HL-60/S4 treated with phorbol 12-myristate 13-acetate at 8.2 ng/mL for 4 days and 3 days (cell line): Measurements from ENCODE around the gene TUT1.
"Not testable (repeated sequence)": the region's sequence is repeated elsewhere in the genome, so short reads cannot be mapped to it uniquely, and the experiment has no call there.

Experiments
- in situ Hi-C: fragments of 300-500 bp; cut with MboI; formaldehyde crosslinking; loops from 2 replicates; pipeline ENCODE4 v1.15.0; 2022; ENCODE audit warnings: low sequenced_read_pairs

TUT1 gene

GRCh38 chr11:62578541-62578940 lies 12.8 kb downstream of the TUT1 start:
- in situ Hi-C loops: no loop called here

- in situ Hi-C loops: no loop called here
Measured at GRCh38 chr11:62577046-62577714, 14.1 kb downstream of the TUT1 start.

GRCh38 chr11:62575837-62576236 lies 15.5 kb downstream of the TUT1 start:
- in situ Hi-C loops: no loop called here

DNA sequence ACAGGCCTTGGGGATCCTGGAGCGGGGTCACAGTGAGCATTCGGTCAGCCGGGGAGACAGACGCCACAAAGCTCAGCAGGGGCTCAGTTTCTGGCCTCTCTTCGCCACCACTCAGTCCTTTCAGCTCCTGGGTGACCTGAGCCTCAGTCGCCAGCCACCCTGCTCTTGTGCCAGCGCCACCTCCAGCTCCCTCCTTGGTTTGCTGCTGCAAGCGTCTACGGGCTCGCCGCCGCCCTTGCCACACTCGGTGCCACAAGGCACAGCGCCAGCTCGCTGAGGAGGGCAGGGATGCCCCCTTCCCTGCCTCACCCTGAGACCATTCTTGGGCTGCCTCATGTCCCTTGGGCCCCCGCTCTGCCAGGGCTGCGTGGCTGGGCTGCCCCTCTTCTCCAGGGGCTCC lies 16.2 kb downstream of the TUT1 start:
- in situ Hi-C loops: no loop called here

- in situ Hi-C loops: no loop called here
Measured at GRCh38 chr11:62574363-62575071, 16.8 kb downstream of the TUT1 start.

DNA sequence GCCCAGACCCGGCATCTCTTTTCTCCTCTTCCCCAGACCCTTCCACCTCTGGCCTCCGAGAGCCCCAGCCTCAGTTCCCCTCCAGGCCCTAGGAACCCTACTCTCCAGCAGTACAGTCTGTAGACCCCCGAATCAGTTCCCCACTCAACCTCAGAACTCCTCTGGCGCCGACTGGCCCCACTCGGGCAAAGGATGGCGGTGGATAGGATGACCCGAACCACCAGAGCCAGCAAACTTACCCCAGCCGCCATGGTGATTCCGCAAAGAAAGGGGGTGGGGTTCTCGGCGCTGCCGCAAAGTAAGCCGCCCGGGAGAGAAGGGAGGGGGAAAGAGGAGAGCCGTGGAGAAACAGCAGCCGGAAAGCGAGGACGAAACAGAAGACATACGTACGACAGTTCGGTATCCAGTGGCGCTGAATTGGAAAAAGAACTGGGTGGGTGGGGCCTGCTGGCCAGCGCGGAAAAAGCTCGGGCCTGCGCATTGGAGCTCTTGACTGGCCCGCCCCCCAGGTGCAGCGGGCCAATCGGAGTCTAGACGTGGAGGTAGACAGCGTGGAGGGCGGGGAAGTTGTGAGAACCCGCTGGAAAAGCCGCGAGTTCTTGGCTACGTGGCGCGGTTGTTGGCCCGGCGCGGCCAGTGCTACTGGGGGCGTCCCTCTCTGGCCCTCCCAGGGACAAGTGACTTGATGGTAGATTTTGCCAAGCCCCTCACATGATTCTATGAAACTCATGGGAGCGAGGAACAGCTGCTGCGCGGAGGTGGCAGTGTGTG lies 17.5 kb downstream of the TUT1 start, which contains the start of gene EEF1G:
EEF1G (minus strand) TSS at position 300 of the 771 bp plus-strand sequence; CDS start at position 251, 49 bp downstream.
- in situ Hi-C loops: no loop called here

DNA sequence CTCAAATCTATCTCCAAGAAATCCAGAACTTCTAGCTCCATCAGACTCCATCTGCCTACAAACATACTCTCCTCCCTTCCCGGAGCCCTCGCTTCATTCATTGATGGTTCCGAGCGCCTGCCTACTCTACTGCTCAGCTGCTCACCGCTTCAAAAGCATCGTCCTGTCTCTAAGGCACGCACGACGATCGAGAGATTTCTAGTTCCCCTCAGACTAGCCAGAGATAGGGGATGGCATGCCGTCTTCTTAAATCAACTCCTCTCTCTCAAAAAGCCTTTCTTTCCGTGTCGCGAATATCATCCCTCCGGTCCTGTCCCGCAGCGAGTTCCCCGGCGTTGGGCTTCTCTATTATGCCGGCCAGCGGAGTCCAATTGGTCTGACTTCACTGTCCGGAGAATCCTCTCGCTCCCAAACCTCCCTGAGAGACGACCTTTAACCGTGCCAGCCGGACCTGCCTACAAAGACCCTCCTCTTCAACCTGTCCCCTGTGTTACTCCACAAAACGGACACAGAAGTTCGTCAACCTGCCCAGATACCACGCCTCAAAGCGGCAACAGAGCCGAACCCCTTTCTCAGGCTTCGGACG lies 18.2 kb downstream of the TUT1 start:
- in situ Hi-C loops: no loop called here

DNA sequence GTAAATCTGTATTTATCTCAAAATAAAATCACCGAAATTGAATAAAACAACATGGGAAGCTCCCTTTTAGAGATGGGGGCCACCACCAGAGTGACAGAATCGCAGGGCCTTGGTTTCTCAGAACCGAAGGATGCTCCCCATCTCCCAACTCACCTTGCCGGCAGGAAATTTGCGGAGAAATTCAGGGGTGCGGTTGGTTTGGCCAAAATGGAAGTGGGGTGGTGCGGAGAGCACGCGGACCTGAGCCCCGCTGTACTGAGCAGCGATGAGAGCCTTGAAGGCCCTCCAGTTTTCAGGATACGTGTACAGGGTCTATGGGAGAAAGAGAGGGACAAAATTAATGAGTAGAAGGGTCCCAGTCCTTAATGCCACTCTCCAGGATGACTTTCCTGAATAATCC lies 18.9 kb downstream of the TUT1 start:
- in situ Hi-C loops: no loop called here

DNA sequence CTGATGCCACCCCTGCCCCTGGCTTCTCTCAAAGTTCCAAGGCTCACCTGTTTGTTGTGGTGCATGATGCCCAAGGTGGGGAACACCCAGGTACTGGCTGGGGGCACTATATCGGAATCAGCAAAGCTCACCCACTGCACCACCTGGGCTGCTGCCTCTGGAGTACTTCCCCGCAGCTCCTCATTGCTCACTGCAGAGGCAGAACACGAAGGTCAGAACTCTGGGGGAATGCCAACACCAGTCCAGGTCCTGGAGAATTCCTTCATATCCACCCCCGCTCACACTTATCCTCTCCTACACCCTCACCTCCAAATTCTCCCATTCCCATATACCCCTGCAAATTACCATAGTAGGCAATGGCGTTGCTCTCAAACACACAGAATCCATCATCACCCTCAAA lies 19.8 kb downstream of the TUT1 start:
- in situ Hi-C loops: not testable (repeated sequence)

- in situ Hi-C loops: not testable (repeated sequence)
Measured at GRCh38 chr11:62570903-62571302, 20.4 kb downstream of the TUT1 start.

DNA sequence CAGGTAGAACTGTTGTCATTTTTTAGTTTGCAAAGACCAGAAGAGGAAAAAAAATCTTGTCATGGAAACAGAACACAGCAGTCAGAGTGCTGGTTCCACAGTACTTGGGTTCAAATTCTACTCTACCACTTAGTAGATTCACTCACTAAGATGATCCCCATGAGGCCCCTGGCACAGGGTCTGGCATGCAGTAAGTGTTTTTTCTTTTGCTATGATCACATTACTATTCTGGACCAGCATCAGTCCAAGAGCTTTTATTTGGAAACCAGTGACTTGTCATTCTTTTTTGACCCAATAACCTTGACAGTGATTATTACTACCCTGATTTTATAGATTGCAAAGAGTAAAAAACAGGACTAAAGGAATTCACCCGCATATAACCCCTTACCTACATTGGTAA lies 21.7 kb downstream of the TUT1 start:
- in situ Hi-C loops: loop anchor here (10.0 kb wide), 2 partner anchors 145 to 175 kb away; no protein-coding TSS in a partner anchor

GRCh38 chr11:62567018-62567633 lies 24.2 kb downstream of the TUT1 start:
- in situ Hi-C loops: loop anchor here (10.0 kb wide), 2 partner anchors 142 to 172 kb away; no protein-coding TSS in a partner anchor

- in situ Hi-C loops: loop anchor here (10.0 kb wide), 2 partner anchors 141 to 171 kb away; no protein-coding TSS in a partner anchor
Measured at GRCh38 chr11:62566247-62566646, 25.1 kb downstream of the TUT1 start.

- in situ Hi-C loops: loop anchor here (10.0 kb wide), 2 partner anchors 140 to 170 kb away; no protein-coding TSS in a partner anchor
Measured at GRCh38 chr11:62565100-62565802, 26.1 kb downstream of the TUT1 start.

- in situ Hi-C loops: loop anchor here (10.0 kb wide), 2 partner anchors 137 to 167 kb away; no protein-coding TSS in a partner anchor
Measured at GRCh38 chr11:62561677-62562230, 29.6 kb downstream of the TUT1 start.

- in situ Hi-C loops: loop anchor here (10.0 kb wide), 2 partner anchors 136 to 166 kb away; no protein-coding TSS in a partner anchor
Measured at GRCh38 chr11:62560566-62561103, 30.7 kb downstream of the TUT1 start.

DNA sequence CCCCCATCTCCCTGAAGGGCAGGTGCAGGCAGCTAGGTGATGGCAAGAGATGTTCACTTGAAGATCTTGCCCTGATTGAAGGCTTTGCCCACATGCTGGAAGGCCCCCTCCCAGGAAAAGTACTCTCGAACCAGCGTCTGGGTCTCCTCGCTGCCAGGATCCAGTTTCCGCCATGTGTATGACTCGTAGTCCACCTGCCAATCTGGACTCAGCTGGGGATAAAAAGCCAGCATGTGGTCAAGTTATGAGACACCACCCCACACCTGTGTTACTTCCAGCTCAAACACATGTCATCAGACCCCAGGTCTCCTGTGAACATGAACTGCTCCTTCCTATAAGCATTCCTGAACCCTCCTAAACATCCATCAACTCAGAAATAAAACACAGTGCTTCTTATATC lies 31.7 kb downstream of the TUT1 start:
- in situ Hi-C loops: loop anchor here (10.0 kb wide), 2 partner anchors 135 to 165 kb away; no protein-coding TSS in a partner anchor

- in situ Hi-C loops: no loop called here
Measured at GRCh38 chr11:62559204-62559603, 32.1 kb downstream of the TUT1 start.

- in situ Hi-C loops: no loop called here
Measured at GRCh38 chr11:62558669-62559068, 32.7 kb downstream of the TUT1 start.
